Loucy (cell line): Measurements from ENCODE around the gene EPHA6.

Source experiments
- H2AFZ ChIP-seq: fragments of 200-600 bp; sonication (generic); 2 replicates; pipeline ENCODE4 v1.6.0; 2016; ENCODE audit warnings: antibody characterized with exemption, mild to moderate bottlenecking, low read length, moderate library complexity
- H3F3A ChIP-seq: fragments of 200-600 bp; 2 replicates; pipeline ENCODE4 v1.6.0; 2016; ENCODE audit warnings: antibody characterized with exemption, low read depth, mild to moderate bottlenecking
- H3K27me3 ChIP-seq: fragments of 200-600 bp; sonication (generic); 2 replicates; pipeline ENCODE4 v1.6.1; 2014; ENCODE audit warnings: low read length, mild to moderate bottlenecking; ENCODE audit not compliant: insufficient read depth, poor library complexity, severe bottlenecking
- H3K36me3 ChIP-seq: fragments of 200-600 bp; sonication (generic); 2 replicates; pipeline ENCODE4 v1.6.1; 2016; ENCODE audit warnings: low read length; ENCODE audit not compliant: insufficient read depth
- H3K4me1 ChIP-seq: fragments of 200-600 bp; sonication (generic); 2 replicates; pipeline ENCODE4 v1.5.1; 2014; ENCODE audit warnings: low read length, mild to moderate bottlenecking; ENCODE audit not compliant: insufficient read depth, poor library complexity, severe bottlenecking
- H3K4me2 ChIP-seq: fragments of 200-600 bp; sonication (generic); 2 replicates; pipeline ENCODE4 v1.6.0; 2014; ENCODE audit warnings: antibody characterized with exemption, low read length, low read depth, mild to moderate bottlenecking; ENCODE audit not compliant: poor library complexity, severe bottlenecking
- H3K4me3 ChIP-seq: fragments of 200-600 bp; sonication (generic); 2 replicates; pipeline ENCODE4 v1.5.1; 2014; ENCODE audit warnings: low read length, mild to moderate bottlenecking, mixed read lengths; ENCODE audit not compliant: poor library complexity, severe bottlenecking
- H3K79me2 ChIP-seq: fragments of 200-600 bp; sonication (generic); 2 replicates; pipeline ENCODE4 v1.6.1; 2014; ENCODE audit warnings: low read length; ENCODE audit not compliant: insufficient read depth
- H3K9ac ChIP-seq: fragments of 200-600 bp; sonication (generic); 2 replicates; pipeline ENCODE4 v1.6.0; 2014; ENCODE audit warnings: mild to moderate bottlenecking, low read depth, low read length, moderate library complexity; ENCODE audit not compliant: poor library complexity, severe bottlenecking
- H3K9me2 ChIP-seq: fragments of 200-600 bp; sonication (generic); replicated peaks from 2 replicates; pipeline ENCODE4 v1.6.1; 2016; ENCODE audit warnings: low read depth, low read length, mixed read lengths
- H3K9me3 ChIP-seq: fragments of 200-600 bp; sonication (generic); 2 replicates; pipeline ENCODE4 v1.6.1; 2014; ENCODE audit warnings: mild to moderate bottlenecking, antibody characterized with exemption, low read length, low read depth; ENCODE audit not compliant: insufficient read depth
- H4K20me1 ChIP-seq: fragments of 200-600 bp; sonication (generic); 2 replicates; pipeline ENCODE4 v1.6.0; 2014; ENCODE audit warnings: antibody characterized with exemption, low read length, mild to moderate bottlenecking; ENCODE audit not compliant: insufficient read depth, poor library complexity, severe bottlenecking
- CTCF ChIP-seq: fragments of 200-600 bp; sonication (generic); conservative IDR thresholded peaks from 2 replicates; pipeline ENCODE4 v1.5.1; 2014; ENCODE audit warnings: mild to moderate bottlenecking, antibody characterized with exemption, low read length
- EZH2phosphoT487 ChIP-seq: fragments of 200-600 bp; IDR thresholded peaks from 2 replicates; pipeline ENCODE4 v1.6.1; 2018; ENCODE audit warnings: antibody characterized with exemption, mild to moderate bottlenecking, moderate library complexity, borderline replicate concordance

Gene EPHA6

GRCh38 chr3:96959901-96960641 lies 145.7 kb downstream of the EPHA6 start:
- Histone ChIP-seq H4K20me1 (no peaks in the 10 kb centered on the region), H2AFZ (no peak overlapping the region), H3K27me3 (no peaks in the 10 kb centered on the region), H3K36me3 (no peaks in the 10 kb centered on the region), H3K9me3 (no peaks in the 10 kb centered on the region), H3F3A (no peaks in the 10 kb centered on the region), H3K4me1 (no peaks in the 10 kb centered on the region), H3K4me2 (no peak overlapping the region), H3K9ac (no peak overlapping the region), H3K79me2 (no peaks in the 10 kb centered on the region), H3K4me3 (no peak overlapping the region), H3K9me2 (no peaks in the 10 kb centered on the region)
- TF ChIP-seq EZH2phosphoT487 = no peak
- TF ChIP-seq CTCF = no peak

- no peaks in the 10 kb centered on the region for H3K27me3 ChIP-seq
- no peaks in the 10 kb centered on the region for H3K4me1 ChIP-seq
- TF ChIP-seq CTCF = no peak
- no peaks in the 10 kb centered on the region for H3F3A ChIP-seq
- H3K9ac ChIP-seq = no peak overlapping the region
- H4K20me1 ChIP-seq = no peaks in the 10 kb centered on the region
- no peaks in the 10 kb centered on the region for H3K79me2 ChIP-seq
- H3K36me3 ChIP-seq = no peaks in the 10 kb centered on the region
- H3K4me2 ChIP-seq = no peak overlapping the region
- H3K4me3 ChIP-seq = no peak overlapping the region
- no peaks in the 10 kb centered on the region for H3K9me2 ChIP-seq
- no peaks in the 10 kb centered on the region for H3K9me3 ChIP-seq
- H2AFZ ChIP-seq = no peak overlapping the region
These were observed 146.4 kb downstream of the EPHA6 start for GRCh38 chr3:96960661-96961330.

- Histone ChIP-seq H2AFZ (no peak overlapping the region), H3K79me2 (no peaks in the 10 kb centered on the region), H3K9me2 (no peaks in the 10 kb centered on the region), H4K20me1 (no peaks in the 10 kb centered on the region), H3K4me3 (no peak overlapping the region), H3K27me3 (no peaks in the 10 kb centered on the region), H3K4me2 (no peak overlapping the region), H3F3A (no peaks in the 10 kb centered on the region), H3K4me1 (no peaks in the 10 kb centered on the region), H3K9ac (no peak overlapping the region), H3K9me3 (no peaks in the 10 kb centered on the region), H3K36me3 (no peaks in the 10 kb centered on the region)
- TF ChIP-seq CTCF (no peak), EZH2phosphoT487 (no peak)
These were observed 147.2 kb downstream of the EPHA6 start for GRCh38 chr3:96961576-96961975.
